NCI-H774 (cell line): Measurements from ENCODE around the gene RBM38.
A peak's percentile ranks its signal among the peaks of the same experiment; 100 is the strongest.
"Not testable (repeated sequence)": the region's sequence is repeated elsewhere in the genome, so short reads cannot be mapped to it uniquely, and the experiment has no call there.

Experiments used
- DNase-seq: peaks from one replicate; lab custom pipeline; 2025; lab: John Stamatoyannopoulos, UW

Gene RBM38

GRCh38 chr20:57390604-57391438, at the start of gene RBM38:
TSS of gene RBM38 (plus strand) at chr20:57391396. CDS start at chr20:57391582, 186 bp downstream.
- DNase-seq: peak; percentile 77

DNA sequence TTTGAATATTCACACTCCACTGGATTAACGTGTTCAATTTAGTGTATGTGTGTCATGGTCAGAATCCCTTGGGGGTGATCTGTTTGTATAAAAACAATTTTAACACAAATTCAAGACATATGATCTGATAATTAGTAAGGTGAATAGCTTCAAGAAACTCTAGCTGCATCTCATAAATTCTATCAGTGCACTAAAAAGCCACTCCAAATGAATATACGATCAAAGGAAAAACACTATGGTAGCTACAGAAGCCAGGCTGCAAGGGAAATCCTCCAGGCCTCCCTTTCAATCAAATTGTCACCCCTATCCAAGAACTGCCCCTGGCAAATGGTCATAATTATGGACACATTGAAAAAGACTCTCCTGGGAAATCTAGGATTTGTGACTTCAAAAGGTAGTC, 49.5 kb upstream of the RBM38 start:
- no peak for DNase-seq

- DNase-seq: no peak
Measured at GRCh38 chr20:57342829-57343228, 48.4 kb upstream of the RBM38 start.

GRCh38 chr20:57346477-57346876, 44.7 kb upstream of the RBM38 start:
- peak; percentile 38 for DNase-seq

DNA sequence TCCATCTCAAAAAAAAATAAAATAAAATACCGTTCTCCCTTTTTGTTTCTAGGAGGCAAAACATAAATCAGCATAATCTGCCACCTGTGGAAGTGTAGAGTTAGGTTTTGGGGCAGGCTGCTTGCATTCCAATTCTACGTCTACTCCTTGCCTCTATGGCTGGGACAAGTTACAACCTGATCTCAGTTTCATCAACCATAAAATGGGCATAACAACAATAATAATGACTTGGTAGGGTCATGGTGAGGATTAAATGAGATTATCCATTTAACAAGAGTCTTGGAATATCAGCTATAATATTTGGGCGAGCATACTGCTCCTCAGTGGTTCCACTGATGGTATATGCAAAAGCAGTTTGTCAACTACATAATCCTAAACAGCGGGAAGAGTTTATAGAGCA, 43.8 kb upstream of the RBM38 start:
- DNase-seq: no peak

DNA sequence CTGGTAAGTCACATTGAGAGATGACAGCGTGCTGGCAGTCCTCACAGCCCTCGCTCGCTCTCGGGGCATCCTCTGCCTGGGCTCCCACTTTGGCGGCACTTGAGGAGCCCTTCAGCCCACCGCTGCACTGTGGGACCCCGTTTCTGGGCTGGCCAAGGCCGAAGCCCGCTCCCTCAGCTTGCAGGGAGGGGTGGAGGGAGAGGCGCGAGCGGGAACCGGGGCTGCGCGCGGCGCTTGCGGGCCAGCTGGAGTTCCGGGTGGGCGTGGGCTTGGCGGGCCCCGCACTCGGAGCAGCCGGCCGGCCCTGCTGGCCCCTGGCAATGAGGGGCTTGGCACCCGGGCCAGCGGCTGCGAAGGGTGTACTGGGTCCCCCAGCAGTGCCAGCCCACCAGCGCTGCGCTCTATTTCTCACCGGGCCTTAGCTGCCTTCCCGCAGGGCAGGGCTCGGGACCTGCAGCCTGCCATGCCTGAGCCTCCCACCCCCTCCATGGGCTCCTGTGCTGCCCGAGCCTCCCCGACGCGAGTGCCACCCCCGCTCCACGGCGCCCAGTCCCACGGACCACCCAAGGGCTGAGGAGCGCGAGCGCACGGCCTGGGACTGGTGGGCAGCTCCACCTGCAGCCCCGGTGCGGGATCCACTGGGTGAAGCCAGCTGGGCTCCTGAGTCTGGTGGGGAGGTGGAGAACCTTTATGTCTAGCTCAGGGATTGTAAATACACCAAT, 42.8 kb upstream of the RBM38 start:
- not testable (repeated sequence) for DNase-seq

DNA sequence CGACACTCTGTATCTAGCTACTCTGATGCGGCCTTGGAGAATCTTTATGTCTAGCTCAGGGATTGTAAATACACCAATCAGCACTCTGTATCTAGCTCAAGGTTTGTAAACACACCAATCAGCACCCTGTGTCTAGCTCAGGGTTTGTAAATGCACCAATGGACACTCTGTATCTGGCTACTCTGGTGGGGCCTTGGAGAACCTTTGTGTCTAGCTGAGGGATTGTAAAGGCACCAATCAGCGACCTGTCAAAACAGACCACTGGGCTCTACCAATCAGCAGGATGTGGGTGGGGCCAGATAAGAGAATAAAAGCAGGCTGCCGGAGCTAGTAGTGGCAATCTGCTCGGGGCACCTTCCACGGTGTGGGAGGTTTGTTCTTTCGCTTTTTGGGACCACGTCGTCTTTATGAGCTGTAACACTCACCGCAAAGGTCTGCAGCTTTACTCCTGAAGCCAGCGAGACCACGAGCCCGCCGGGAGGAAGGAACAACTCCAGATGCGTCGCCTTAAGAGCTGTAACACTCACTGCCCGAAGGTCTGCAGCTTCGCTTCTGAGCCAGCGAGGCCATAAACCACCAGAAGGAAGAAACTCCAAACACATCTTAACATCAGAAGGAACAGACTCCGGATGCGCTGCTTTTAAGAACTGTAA, 42.1 kb upstream of the RBM38 start:
- DNase-seq: not testable (repeated sequence)

DNA sequence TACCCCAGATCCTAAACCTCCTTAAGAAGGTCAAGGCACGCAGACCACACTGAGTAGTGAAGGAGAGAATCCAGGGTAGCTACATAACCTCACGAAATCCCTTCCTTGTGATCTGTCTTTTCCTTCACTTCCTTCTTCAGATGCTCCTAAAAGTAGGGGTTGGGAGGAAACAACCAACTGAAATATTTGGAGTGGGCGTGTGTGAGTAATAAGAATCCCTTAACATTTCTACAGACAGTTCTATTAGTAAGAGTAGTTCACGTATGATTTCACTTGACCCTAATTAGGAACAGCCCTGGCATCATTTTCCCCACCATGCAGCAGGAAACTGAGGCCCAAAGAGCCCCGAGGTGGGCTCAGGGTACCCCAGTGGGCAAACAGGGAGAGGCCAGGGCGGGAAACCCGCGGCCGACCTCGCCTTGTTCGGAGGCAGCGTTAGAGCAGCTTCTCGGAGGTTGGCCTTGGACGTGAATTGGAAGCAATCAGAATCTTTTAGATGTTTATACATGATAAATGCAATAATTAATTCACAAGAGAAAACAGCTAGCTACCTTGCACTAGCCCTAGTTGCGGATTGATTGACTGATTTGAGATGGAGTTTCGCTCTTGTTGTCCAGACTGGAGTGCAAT, 41.0 kb upstream of the RBM38 start:
- no peak for DNase-seq

GRCh38 chr20:57350726-57351041, 40.5 kb upstream of the RBM38 start:
- not testable (repeated sequence) for DNase-seq

DNA sequence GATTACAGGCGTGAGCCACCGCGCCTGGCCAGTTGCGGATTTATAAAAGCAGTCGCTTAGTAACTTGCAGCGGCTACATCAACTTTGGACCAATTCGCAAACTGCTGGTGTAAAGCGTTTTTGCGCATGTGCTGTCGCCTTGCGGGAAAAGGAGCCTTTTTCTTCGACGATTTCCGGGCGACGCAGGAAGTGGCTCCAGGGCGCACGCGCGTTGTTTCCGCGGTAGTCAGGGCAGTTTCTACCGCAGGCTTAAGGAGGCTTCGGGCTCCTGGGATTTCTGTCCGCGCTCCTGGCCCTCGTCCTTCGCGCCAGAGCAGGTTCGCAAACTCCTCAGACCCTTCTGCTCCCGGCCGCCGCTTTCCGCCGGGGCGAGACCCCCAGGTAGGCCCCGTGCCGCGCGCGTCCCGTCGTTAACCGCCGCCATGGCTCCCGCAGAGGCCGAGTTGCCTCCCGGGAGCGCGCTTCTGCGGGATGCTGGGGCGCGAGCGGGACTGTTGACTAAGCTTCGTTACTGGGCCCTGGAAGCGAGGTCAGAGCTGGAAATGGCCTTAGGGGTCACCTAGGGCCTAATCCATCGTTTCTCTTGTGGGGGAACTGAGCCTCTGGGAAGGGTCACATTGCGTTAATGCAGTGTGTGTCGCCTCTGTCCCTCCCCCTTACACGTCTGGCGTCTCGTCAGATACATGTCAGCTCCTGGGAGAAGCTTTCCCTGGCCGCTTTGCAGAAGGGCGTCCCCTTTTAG, 40.0 kb upstream of the RBM38 start, which contains the start of gene RAE1:
Gene RAE1, plus strand, starts transcription at position 214 of the 742 bp plus-strand sequence. CDS start 2,784 bp downstream, outside the sequence.
- peak; percentile 87 for DNase-seq

DNA sequence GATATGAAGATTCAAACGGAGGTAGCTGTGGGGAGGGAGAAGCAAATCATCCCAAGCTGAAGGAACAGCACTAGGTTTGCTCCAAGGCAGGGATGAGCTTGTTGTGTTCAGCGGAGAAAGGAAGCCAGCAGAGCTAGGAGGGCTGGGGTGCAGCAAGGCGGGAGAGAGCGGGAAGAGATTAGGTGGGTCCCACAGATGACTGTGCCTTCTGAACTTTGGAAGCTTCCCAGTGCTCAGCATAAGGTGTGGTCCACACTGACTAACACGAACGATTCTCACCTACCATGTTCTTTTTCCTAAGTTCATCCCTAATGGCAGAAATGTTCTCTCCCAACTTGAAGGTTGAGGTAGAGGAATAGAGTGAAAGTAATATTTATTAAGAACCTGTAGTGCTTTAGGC, 38.9 kb upstream of the RBM38 start:
- no peak for DNase-seq

- no peak for DNase-seq
Measured at GRCh38 chr20:57353351-57353750, 37.8 kb upstream of the RBM38 start.

GRCh38 chr20:57361517-57361916, 29.7 kb upstream of the RBM38 start:
- no peak for DNase-seq

GRCh38 chr20:57364451-57364850, 26.7 kb upstream of the RBM38 start:
- DNase-seq: no peak

DNA sequence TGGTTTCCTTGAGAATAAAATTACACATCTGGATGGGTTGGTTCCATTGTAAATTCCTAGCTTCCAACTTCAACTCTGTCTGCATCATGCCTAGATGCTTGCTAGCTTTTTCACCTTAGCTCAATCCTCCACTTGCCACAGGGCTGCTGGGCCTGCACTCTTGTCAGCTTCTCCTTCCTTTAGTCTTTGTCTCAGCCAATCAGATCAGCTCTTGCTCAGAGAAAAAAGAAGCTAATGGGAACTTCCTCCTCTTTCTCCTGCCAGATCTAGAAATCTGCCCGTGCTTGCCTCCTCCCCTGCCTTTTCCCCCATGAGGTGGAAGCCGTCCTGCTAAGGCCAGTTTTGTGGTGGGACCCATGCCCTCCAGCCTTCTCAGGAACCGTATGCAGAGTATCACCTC, 21.6 kb upstream of the RBM38 start:
- DNase-seq: no peak

DNA sequence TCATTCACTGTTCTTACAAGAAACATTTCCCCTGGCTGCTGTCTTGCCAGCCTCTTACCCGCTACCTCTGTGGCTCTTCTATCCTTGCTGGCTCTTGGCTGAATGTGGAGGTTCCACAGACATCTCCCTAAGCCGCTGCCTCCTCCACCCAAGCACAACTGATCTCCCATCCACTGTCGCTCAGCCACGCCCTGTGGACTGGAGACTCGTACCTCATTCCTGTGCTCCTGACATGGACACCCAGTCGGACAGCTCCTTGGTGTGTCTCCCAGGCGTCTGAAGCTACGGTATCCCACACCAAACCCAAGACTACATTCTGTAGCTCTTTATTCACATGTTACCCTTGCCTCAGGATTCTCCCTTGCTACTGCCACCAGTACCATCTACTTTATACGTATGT, 20.9 kb upstream of the RBM38 start:
- DNase-seq: no peak

- DNase-seq: no peak
Measured at GRCh38 chr20:57371363-57371762, 19.8 kb upstream of the RBM38 start.

DNA sequence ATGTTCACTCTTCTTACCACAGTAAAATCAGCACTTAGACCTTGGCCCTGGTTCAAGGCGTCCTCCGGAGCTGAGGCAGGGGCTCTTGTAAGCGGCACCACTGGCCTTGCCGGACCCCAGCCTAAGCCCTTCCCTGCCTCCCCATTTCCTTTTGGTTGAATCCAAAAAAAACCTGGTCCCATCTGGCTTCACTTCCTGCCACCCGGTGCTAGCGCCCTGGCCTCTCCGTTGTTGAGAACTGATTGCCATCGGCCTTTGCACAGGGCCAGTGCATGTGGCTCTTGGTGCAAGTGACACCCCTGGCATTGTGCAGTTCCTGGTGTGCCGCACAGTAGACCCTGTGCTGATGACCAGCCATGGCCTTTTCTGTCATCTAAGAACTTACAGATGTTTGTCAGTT, 19.0 kb upstream of the RBM38 start:
- no peak for DNase-seq

- DNase-seq: no peak
Measured at GRCh38 chr20:57372581-57373350, 18.4 kb upstream of the RBM38 start.

DNA sequence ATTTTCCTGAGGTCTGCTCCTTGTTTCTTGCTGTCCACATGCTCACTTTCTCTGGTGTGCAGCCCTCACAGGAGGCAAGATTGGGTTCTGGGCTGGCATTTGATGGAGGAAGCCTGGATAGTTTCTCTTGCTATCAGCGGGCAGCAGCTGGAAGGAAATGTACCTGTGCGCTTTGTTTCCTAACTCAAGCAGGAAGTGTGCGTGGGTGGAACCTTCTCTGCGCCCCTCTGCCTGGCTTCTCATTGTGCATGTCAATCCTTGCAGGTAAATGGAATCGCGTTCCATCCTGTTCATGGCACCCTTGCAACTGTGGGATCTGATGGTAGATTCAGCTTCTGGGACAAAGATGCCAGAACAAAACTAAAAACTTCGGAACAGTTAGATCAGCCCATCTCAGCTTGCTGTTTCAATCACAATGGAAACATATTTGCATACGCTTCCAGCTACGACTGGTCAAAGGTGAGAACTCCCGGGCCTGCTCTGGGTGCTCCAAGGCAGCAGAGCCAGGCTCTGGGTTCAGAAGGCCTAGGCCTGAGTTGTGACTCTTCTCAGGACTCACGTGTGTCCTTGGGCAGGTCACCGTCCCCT, 16.8 kb upstream of the RBM38 start:
- no peak for DNase-seq
